ENCODE results near the gene MCRIP2. TPM values are rescaled to one million over a fixed set of nuclear protein-coding genes. Genes with fewer than 3 reads are reported as not detected.

MCRIP2 gene
- total and polyA plus RNA-seq, 2 of the 8 experiments (the other 6 are each of a cell fraction or from before 2014, with no cell fraction given): 45.4 to 75.5 TPM

- TF ChIP-seq CBX5 (IDR thresholded peaks at IDR 0.05; ENCODE audit: low read depth, low read length) (no peak), RXRA (IDR thresholded peaks at IDR 0.05; ENCODE audit: insufficient read depth, low read depth, low read length) (no peak), CTCF (IDR thresholded peaks at IDR 0.05; ENCODE audit: control extremely low read depth in 1 of 3, insufficient read depth in 1 of 3, low read depth in 1 of 3, low read length in 3 of 3) (no peak), SP4 (IDR thresholded peaks at IDR 0.05; ENCODE audit: low read length) (no peak), GTF2F1 (IDR thresholded peaks at IDR 0.05; ENCODE audit: borderline replicate concordance, low read depth, low read length) (no peak), ZNF274 (IDR thresholded peaks at IDR 0.05; ENCODE audit: borderline replicate concordance, extremely low read depth, low read length) (no peak), HDAC6 (IDR thresholded peaks at IDR 0.05; ENCODE audit: low read depth, low read length) (no peak)
Measured at GRCh38 chr16:662597-662996, 21.0 kb downstream of the MCRIP2 start (continued).

Measured in H1 (cell line).